Endothelial cell of umbilical vein (primary cell): Measurements from ENCODE around the gene CLIP2. TPM values are rescaled to one million over a fixed set of nuclear protein-coding genes. Genes with fewer than 3 reads are reported as not detected.

Experiments used
- BruUV-seq: library from RNA; stranded (reverse); fragments of 400-500 nt; replicated peaks from 2 replicates; lab custom pipeline; 2021; lab: Mats Ljungman, UMichigan
- CTCF ChIA-PET: fragments of 300-600, 350-600 bp; sonication (Branson Sonifier 250); formaldehyde crosslinking; loops from one replicate; lab custom pipeline; 2021; ENCODE audit warnings: antibody characterized with exemption, inconsistent platforms; lab: Charles Lee
- POLR2A ChIA-PET: fragments of 300-600, 350-600 bp; sonication (Branson Sonifier 250); formaldehyde crosslinking; loops from one replicate; lab custom pipeline; 2021; ENCODE audit warnings: antibody characterized with exemption, inconsistent platforms; lab: Charles Lee
- DNase-seq: peaks from one replicate; pipeline ENCODE4 v3.0.0-alpha.2; 2011; ENCODE audit warnings: low read depth, low spot score
- FAIRE-seq: peaks from 2 replicates; lab custom pipeline; 2011; peaks lifted over from hg19 to GRCh38; lab: Jason Lieb, UNC
- H2AFZ ChIP-seq: 2 replicates; pipeline ENCODE4 v1.6.0; 2012; ENCODE audit warnings: low read depth, low read length, control low read depth, inconsistent platforms
- H3K27ac ChIP-seq: 2 replicates; pipeline ENCODE4 v1.5.1; 2011; ENCODE audit warnings: low read depth, mild to moderate bottlenecking, control low read depth, low read length, moderate library complexity; ENCODE audit not compliant: insufficient read depth
- H3K27me3 ChIP-seq, 2 experiments: 2 replicates each; pipeline versions ENCODE4 v1.6.0 to v1.6.1; 2011; ENCODE audit warnings: low read length in 2 of 2, mixed read lengths in 1 of 2; ENCODE audit not compliant: control insufficient read depth in 2 of 2, insufficient read depth in 2 of 2
- H3K36me3 ChIP-seq, 2 experiments: 2 replicates in 1 of 2; 3 replicates in 1 of 2; pipeline ENCODE4 v1.5.1; 2011; ENCODE audit warnings: low read length in 2 of 2, mild to moderate bottlenecking in 1 of 2, moderate library complexity in 1 of 2; ENCODE audit not compliant: control insufficient read depth in 2 of 2, insufficient read depth in 2 of 2; ENCODE audit errors: extremely low read depth in 1 of 2
- H3K4me1 ChIP-seq: 3 replicates; pipeline ENCODE4 v1.5.1; 2011; ENCODE audit warnings: mild to moderate bottlenecking, low read length; ENCODE audit not compliant: control insufficient read depth, insufficient read depth; ENCODE audit errors: extremely low read depth
- H3K4me2 ChIP-seq: 2 replicates; pipeline ENCODE4 v1.6.1; 2011; ENCODE audit warnings: low read length, control low read depth, mixed read lengths; ENCODE audit not compliant: insufficient read depth
- H3K4me3 ChIP-seq, 3 experiments: fragments of 200-600 bp in 1 of 3; sonication (generic), shearing (Covaris generic) in 1 of 3; replicated peaks in 1 of 3; 2 replicates each; pipeline ENCODE4 v1.5.1; 2011 to 2016; ENCODE audit warnings: control low read depth in 3 of 3, low read length in 3 of 3, mild to moderate bottlenecking in 2 of 3, inconsistent platforms in 1 of 3, low read depth in 1 of 3, moderate library complexity in 1 of 3; ENCODE audit not compliant: insufficient read depth in 1 of 3
- H3K79me2 ChIP-seq: 2 replicates; pipeline ENCODE4 v1.6.0; 2012; ENCODE audit warnings: low read length, inconsistent platforms; ENCODE audit not compliant: control insufficient read depth, insufficient read depth
- H3K9ac ChIP-seq: replicated peaks from 2 replicates; pipeline ENCODE3; 2011; ENCODE audit warnings: low read length, control low read depth; ENCODE audit not compliant: insufficient read depth; ENCODE audit errors: extremely low read depth
- H3K9me1 ChIP-seq: replicated peaks from 3 replicates; pipeline ENCODE4 v1.6.0; 2011; ENCODE audit warnings: mild to moderate bottlenecking, low read length; ENCODE audit not compliant: control insufficient read depth, insufficient read depth; ENCODE audit errors: extremely low read depth
- H3K9me3 ChIP-seq: replicated peaks from 2 replicates; pipeline ENCODE4 v1.5.1; 2012; ENCODE audit warnings: low read length, inconsistent platforms; ENCODE audit not compliant: control insufficient read depth, insufficient read depth
- H4K20me1 ChIP-seq: replicated peaks from 2 replicates; pipeline ENCODE3; 2011; ENCODE audit warnings: mild to moderate bottlenecking, low read length; ENCODE audit not compliant: control insufficient read depth, insufficient read depth; ENCODE audit errors: extremely low read depth
- CTCF ChIP-seq, 2 donors: IDR thresholded peaks; 1 replicate in 1 of 2; 2 replicates in 1 of 2; pipeline ENCODE4 v1.5.1; 2011; ENCODE audit warnings: low read length in 2 of 2, mild to moderate bottlenecking in 2 of 2, moderate library complexity in 2 of 2, control low read depth in 1 of 2, inconsistent platforms in 1 of 2, low read depth in 1 of 2; ENCODE audit not compliant: insufficient read depth in 1 of 2; ENCODE audit errors: extremely low read depth in 1 of 2
- EZH2 ChIP-seq: IDR thresholded peaks from 2 replicates; pipeline ENCODE4 v1.6.1; 2012; ENCODE audit warnings: borderline replicate concordance, low read depth, mild to moderate bottlenecking, moderate library complexity, low read length, inconsistent platforms; ENCODE audit not compliant: severe bottlenecking
- FOS ChIP-seq: IDR thresholded peaks from 2 replicates; pipeline ENCODE4 v1.6.1; 2011; ENCODE audit warnings: mild to moderate bottlenecking, low read length, moderate library complexity, borderline replicate concordance; ENCODE audit not compliant: insufficient read depth
- GATA2 ChIP-seq: IDR thresholded peaks from 2 replicates; pipeline ENCODE4 v1.7.0; 2011; ENCODE audit warnings: low read depth, mild to moderate bottlenecking, moderate library complexity, mixed read lengths, low read length; ENCODE audit not compliant: insufficient read length, insufficient read depth
- JUN ChIP-seq: IDR thresholded peaks from 2 replicates; pipeline ENCODE4 v1.6.1; 2011; ENCODE audit warnings: borderline replicate concordance, low read depth; ENCODE audit not compliant: insufficient read length, insufficient read depth
- MYC ChIP-seq: IDR thresholded peaks from one replicate; pipeline ENCODE4 v1.6.1; 2011; ENCODE audit warnings: mild to moderate bottlenecking, low read depth, low read length
- POLR2A ChIP-seq: IDR thresholded peaks from 2 replicates; pipeline ENCODE4 v1.6.1; 2012; ENCODE audit warnings: low read depth, mild to moderate bottlenecking, control low read depth, low read length
- POLR2AphosphoS5 ChIP-seq: IDR thresholded peaks from 2 replicates; pipeline ENCODE4 v1.6.1; 2012; ENCODE audit warnings: low read depth, mild to moderate bottlenecking, control low read depth, low read length, moderate library complexity; ENCODE audit not compliant: insufficient read depth
- dilution Hi-C: fragments of 300-500 bp; cut with MboI; formaldehyde crosslinking; loops from one replicate; pipeline ENCODE4 v1.15.0; 2019; ENCODE audit warnings: low sequenced_read_pairs; ENCODE audit not compliant: extremely low pct_ligation_motif_present
- intact Hi-C: fragments of 100-400 bp; cut with micrococcal nuclease; formaldehyde crosslinking; loops from one replicate; pipeline ENCODE4 v1.10.0; 2022
- polyA plus RNA-seq, 4 experiments: library from polyadenylated mRNA; depleted of rRNA in 3 of 4; stranded (reverse) in 3 of 4; unstranded in 1 of 4; fragments of >200 nt; gene quantifications; 2 replicates each; pipeline versions ENCODE4 v1.2.1 to v1.2.3, GENCODE V29; 2011 to 2012; ENCODE audit warnings: missing spikeins in 1 of 4
- total RNA-seq: library from RNA; stranded (reverse); gene quantifications from 2 replicates; pipeline ENCODE4 v1.2.3, GENCODE V29; 2021
- TF ChIP-seq, protein P1 (sequence below): IDR thresholded peaks from 2 replicates; pipeline ENCODE4 v1.6.1; 2011; ENCODE audit not compliant: insufficient read depth, insufficient read length

Gene CLIP2
- total and polyA plus RNA-seq, 2 donors (not counting 3 experiments of a cell fraction or from before 2014, with no cell fraction given): 8.3 to 37.1 TPM

- H3K9me1 ChIP-seq: no peaks in the 10 kb centered on the region
- peaks cover 0 to 13% of the 10 kb centered on the region in 2 experiments for H3K36me3 ChIP-seq
- no peaks in the 10 kb centered on the region for H4K20me1 ChIP-seq
- ChIA-PET POLR2A (interaction anchor here (0.6 kb wide), 1 partner anchor 18 kb away, joined by 5 read pairs; no protein-coding TSS in a partner anchor), CTCF (interaction anchor here (1.8 kb wide), 1 partner anchor 166 kb away, joined by 6 read pairs; no protein-coding TSS in a partner anchor)
- no peaks in the 10 kb centered on the region for H3K4me1 ChIP-seq
- no peak overlapping the region for H2AFZ ChIP-seq
- dilution Hi-C loops (no loop called here), intact Hi-C loops (no loop called here)
- FAIRE-seq (no peak), DNase-seq (no peak)
- no peaks in the 10 kb centered on the region for H3K27me3 ChIP-seq
- H3K79me2 ChIP-seq: no peaks in the 10 kb centered on the region
- no TSS peak for BruUV-seq
- H3K4me2 ChIP-seq: no peak overlapping the region
- H3K9ac ChIP-seq: no peak overlapping the region
- TF ChIP-seq POLR2A (no peak), POLR2AphosphoS5 (no peak), JUN (no peak), EZH2 (no peak), GATA2 (no peak), MYC (no peak), FOS (no peak), CTCF (IDR thresholded peaks at IDR 0.05; ENCODE audit: extremely low read depth in 1 of 2, insufficient read depth in 1 of 2, low read depth in 1 of 2, low read length in 2 of 2) (no peak)
- TF ChIP-seq, protein P1, sequence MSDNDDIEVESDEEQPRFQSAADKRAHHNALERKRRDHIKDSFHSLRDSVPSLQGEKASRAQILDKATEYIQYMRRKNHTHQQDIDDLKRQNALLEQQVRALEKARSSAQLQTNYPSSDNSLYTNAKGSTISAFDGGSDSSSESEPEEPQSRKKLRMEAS: no peak
- H3K4me3 ChIP-seq: no peak overlapping the region
- H3K27ac ChIP-seq: no peak overlapping the region
- H3K9me3 ChIP-seq: no peaks in the 10 kb centered on the region
Observed at GRCh38 chr7:74372511-74373111, 83.4 kb downstream of the CLIP2 start.
